Thyroid gland (tissue), 4 donors: ENCODE results near the gene TOR1B.

Experiments
- POLR2A ChIP-seq, 2 donors: fragments of 450-650 bp; IDR thresholded peaks; one replicate each; pipeline ENCODE4 v1.6.1; 2017; ENCODE audit warnings: antibody characterized with exemption in 2 of 2, mild to moderate bottlenecking in 2 of 2, moderate library complexity in 1 of 2
- TF ChIP-seq, protein P1 (sequence below), 6 experiments: fragments of 200-600 bp in 3 of 6; fragments of 450-650 bp in 3 of 6; sonication (generic) in 3 of 6; IDR thresholded peaks; one replicate each; pipeline ENCODE4 v1.5.1; 2016 to 2019; ENCODE audit warnings: antibody characterized with exemption in 6 of 6, mild to moderate bottlenecking in 2 of 6, inconsistent platforms in 1 of 6, moderate library complexity in 1 of 6

DNA sequence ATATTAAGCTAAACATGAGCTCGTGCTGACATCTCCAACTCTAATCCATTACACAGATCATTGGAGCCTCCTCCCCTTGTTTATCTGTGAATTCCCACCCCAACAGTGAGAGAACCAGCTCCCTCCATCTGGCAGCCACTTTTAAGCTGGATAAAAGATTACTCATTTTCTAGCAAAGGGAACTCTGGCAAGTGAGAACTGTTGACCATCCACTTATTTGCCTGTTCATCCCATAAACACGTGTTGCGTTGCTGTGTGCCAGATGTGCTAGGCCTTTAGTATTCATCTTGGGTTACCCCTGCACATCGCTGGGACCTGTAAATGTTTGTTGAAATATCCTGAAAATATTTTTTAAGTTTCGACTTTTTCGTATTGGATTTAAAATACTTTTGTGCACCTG lies 23.4 kb downstream of the TOR1B start:
- TF ChIP-seq, protein P1, sequence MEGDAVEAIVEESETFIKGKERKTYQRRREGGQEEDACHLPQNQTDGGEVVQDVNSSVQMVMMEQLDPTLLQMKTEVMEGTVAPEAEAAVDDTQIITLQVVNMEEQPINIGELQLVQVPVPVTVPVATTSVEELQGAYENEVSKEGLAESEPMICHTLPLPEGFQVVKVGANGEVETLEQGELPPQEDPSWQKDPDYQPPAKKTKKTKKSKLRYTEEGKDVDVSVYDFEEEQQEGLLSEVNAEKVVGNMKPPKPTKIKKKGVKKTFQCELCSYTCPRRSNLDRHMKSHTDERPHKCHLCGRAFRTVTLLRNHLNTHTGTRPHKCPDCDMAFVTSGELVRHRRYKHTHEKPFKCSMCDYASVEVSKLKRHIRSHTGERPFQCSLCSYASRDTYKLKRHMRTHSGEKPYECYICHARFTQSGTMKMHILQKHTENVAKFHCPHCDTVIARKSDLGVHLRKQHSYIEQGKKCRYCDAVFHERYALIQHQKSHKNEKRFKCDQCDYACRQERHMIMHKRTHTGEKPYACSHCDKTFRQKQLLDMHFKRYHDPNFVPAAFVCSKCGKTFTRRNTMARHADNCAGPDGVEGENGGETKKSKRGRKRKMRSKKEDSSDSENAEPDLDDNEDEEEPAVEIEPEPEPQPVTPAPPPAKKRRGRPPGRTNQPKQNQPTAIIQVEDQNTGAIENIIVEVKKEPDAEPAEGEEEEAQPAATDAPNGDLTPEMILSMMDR (IDR thresholded peaks at IDR 0.05) = no peak
- no peak for TF ChIP-seq POLR2A (IDR thresholded peaks at IDR 0.05)
